Brain microvascular endothelial cell (primary cell): Measurements from ENCODE around the gene RPL27A.

Experiments used
- DNase-seq: peaks from one replicate; pipeline ENCODE4 v3.0.0-alpha.2; 2020
- H3K27ac ChIP-seq: fragments of 250-450 bp; sonication (Bioruptor Pico); 2 replicates; pipeline ENCODE4 v1.5.1; 2020; ENCODE audit warnings: mild to moderate bottlenecking, moderate library complexity
- H3K27me3 ChIP-seq: fragments of 250-450 bp; sonication (Bioruptor Pico); replicated peaks from 2 replicates; pipeline ENCODE4 v1.5.1; 2020; ENCODE audit warnings: mild to moderate bottlenecking
- H3K36me3 ChIP-seq: fragments of 250-450 bp; sonication (Bioruptor Pico); replicated peaks from 2 replicates; pipeline ENCODE4 v1.5.1; 2020; ENCODE audit warnings: mild to moderate bottlenecking
- H3K4me3 ChIP-seq: 2 replicates; pipeline ENCODE4 v1.5.1; 2011; ENCODE audit warnings: low read depth, mild to moderate bottlenecking, control low read depth, low read length, moderate library complexity
- in situ Hi-C: cut with HindIII; loops from 2 replicates; pipeline ENCODE4 v1.10.0; 2017; ENCODE audit warnings: low sequenced_read_pairs, low pct_ligation_motif_present
- TF ChIP-seq, protein P1 (sequence below): IDR thresholded peaks from 2 replicates; pipeline ENCODE4 v1.5.1; 2011; ENCODE audit warnings: low read depth, mild to moderate bottlenecking, moderate library complexity, low read length, control low read depth, inconsistent platforms; ENCODE audit errors: missing control alignments

The RPL27A gene

DNA sequence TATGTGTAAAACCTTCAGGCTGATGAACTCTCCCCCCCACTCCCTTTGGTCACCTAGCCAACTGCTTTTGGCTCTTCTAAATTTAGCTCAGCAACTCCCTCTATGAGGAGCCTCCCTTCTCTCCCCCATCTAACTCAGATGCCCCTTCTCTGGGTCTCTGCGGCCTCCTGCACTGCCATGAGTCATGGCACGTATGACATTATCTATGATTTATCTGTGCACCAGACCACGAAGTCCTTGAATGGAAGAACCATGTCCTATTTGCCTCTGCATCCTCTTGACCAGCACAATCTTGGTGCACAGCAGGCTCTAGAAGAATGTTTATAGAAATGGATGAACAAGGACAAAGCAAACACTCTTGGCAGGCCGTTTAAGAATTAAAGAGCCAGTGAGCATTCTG is 46.0 kb downstream of the RPL27A start:
- H3K36me3 ChIP-seq = no peaks in the 10 kb centered on the region
- in situ Hi-C loops = no loop called here
- no peak overlapping the region for H3K4me3 ChIP-seq
- TF ChIP-seq, protein P1, sequence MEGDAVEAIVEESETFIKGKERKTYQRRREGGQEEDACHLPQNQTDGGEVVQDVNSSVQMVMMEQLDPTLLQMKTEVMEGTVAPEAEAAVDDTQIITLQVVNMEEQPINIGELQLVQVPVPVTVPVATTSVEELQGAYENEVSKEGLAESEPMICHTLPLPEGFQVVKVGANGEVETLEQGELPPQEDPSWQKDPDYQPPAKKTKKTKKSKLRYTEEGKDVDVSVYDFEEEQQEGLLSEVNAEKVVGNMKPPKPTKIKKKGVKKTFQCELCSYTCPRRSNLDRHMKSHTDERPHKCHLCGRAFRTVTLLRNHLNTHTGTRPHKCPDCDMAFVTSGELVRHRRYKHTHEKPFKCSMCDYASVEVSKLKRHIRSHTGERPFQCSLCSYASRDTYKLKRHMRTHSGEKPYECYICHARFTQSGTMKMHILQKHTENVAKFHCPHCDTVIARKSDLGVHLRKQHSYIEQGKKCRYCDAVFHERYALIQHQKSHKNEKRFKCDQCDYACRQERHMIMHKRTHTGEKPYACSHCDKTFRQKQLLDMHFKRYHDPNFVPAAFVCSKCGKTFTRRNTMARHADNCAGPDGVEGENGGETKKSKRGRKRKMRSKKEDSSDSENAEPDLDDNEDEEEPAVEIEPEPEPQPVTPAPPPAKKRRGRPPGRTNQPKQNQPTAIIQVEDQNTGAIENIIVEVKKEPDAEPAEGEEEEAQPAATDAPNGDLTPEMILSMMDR = no peak
- no peaks in the 10 kb centered on the region for H3K27me3 ChIP-seq
- H3K27ac ChIP-seq = no peak overlapping the region
- DNase-seq = peak; percentile 49

DNA sequence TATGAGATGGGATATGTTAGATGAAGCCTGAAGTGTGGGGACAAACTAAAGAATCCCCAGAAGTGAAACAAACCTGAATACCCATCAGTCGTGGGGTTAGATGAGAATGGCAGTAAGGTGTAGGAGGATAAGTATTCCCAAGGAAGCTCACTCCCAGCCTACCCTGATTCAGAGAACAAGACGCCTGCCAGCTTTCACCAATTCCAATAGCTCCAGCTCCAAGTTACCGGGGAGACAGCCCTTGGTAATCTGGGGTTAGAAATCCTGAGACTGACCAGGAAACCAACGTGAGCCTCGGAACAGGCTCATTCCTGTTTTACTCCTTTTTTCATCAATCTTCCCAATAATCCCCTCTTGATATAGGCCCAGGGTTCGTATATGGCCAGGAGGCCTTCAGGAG is 46.5 kb downstream of the RPL27A start:
- DNase-seq = no peak
- no peak overlapping the region for H3K27ac ChIP-seq
- no peak overlapping the region for H3K4me3 ChIP-seq
- TF ChIP-seq, protein P1 = no peak
- in situ Hi-C loops = no loop called here
- no peaks in the 10 kb centered on the region for H3K36me3 ChIP-seq
- no peaks in the 10 kb centered on the region for H3K27me3 ChIP-seq

DNA sequence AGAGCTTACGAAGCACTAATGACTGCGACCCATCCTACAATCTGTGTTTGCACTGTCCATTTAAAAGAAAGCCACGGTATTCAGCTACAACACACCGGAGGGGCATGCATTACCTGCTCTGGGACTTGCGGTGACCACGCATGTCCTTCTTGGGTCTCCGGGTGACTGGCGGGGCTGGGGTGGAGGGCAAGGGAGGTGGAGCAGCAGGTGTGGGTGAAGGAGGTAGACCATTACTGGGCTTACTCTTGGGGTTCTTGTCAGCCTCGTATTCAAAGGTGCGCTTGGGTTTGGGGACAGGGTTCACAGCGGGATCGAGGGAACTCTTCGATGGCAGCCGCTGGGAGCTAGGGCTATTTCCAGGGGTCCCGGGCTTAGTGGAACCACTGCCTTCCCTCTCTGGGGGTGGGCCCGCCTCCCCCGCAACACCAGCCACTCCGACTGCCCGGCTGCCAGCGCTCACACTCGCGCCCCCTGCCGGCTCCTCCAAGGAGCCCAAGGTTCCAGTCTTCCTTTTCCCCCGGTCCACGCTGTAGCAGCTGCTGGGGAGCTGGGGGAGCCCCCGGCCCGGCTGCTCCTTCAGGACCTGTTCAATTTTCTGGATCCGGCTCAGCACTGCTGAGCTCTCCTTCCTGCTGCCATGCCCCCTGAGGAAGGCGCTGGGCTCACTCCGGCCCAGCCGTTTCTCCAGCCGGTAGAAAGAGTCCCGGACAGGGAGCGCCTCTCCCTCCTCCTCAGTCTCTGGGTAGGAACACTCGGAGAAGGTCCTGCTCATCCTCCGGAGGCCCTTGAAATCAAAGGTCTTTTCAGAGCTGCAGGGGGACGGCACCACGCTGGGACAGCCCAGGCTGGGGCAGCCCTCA is 47.5 kb downstream of the RPL27A start:
- in situ Hi-C loops = no loop called here
- no peak overlapping the region for H3K27ac ChIP-seq
- no peak for DNase-seq
- H3K36me3 ChIP-seq = no peaks in the 10 kb centered on the region
- TF ChIP-seq, protein P1 = peak; percentile 26
- H3K4me3 ChIP-seq = no peak overlapping the region
- no peaks in the 10 kb centered on the region for H3K27me3 ChIP-seq

DNA sequence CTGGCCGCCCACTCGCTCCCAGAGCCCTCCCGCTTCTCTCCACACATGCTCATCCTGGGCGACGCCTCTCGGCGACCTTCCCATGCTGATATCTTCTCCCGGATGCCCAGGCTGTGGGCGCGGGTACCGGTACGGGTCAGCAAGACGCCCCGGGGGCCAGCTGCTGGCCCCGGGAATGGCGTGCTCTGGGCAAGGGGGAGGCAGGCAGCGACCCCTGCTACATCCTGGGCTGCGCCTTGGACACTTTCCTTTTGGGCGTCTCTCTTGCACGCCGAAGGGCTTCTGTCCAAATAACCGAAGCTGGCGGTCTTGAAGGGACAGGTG is 48.1 kb downstream of the RPL27A start:
- no peak overlapping the region for H3K4me3 ChIP-seq
- no peak for DNase-seq
- TF ChIP-seq, protein P1 = no peak
- H3K27ac ChIP-seq = no peak overlapping the region
- in situ Hi-C loops = no loop called here
- H3K36me3 ChIP-seq = no peaks in the 10 kb centered on the region
- no peaks in the 10 kb centered on the region for H3K27me3 ChIP-seq

DNA sequence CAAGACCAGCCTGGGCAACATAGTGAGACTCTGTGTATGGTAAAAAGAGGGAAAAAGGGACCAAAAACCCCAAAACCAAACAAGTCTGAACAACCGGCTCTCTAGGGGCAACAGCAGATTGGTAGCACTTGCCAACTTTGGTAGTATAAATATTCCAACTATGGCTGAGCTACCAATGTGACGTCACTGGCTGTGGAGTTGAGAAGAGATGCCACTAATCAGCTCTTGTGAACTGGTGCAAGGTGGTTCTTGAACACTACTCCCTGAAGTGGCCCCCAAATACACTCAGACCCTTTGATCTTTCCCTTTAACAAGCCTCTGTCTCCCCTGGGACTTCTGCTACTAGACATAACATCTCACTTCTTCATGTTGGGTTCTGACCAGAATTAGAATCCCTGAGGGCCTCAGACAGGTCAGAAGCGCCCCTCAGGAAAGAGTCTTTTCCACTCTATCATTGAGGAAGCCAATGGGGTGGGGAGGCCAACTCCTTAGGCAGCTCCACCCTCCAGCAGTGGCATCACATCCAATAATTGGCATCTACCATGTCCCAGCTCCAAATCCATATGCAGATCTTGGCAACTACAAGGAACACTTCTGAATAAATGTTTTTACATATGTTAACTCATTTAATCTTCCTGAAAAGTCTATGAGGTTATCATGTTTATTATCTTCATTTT is 49.2 kb downstream of the RPL27A start:
- Histone ChIP-seq H3K4me3 (no peak overlapping the region), H3K27me3 (no peaks in the 10 kb centered on the region), H3K36me3 (no peaks in the 10 kb centered on the region), H3K27ac (no peak overlapping the region)
- in situ Hi-C loops = no loop called here
- TF ChIP-seq, protein P1 = no peak
- no peak for DNase-seq
